ENCODE measurements around the gene MYL5.
"Not testable (repeated sequence)": the region's sequence is repeated elsewhere in the genome, so short reads cannot be mapped to it uniquely, and the experiment has no call there.

MYL5 gene

GRCh38 chr4:726235-726787, 52.0 kb downstream of the MYL5 start:
- no peaks in the 10 kb centered on the region for H3K27me3 Mint-ChIP-seq
- H3K4me1 Mint-ChIP-seq: peaks cover 43% of the 10 kb centered on the region
- peak overlapping the region in 1 of 2 donors; percentile 6 for H3K27ac Mint-ChIP-seq
- DNase-seq: no peak
- no peak overlapping the region for H3K4me3 Mint-ChIP-seq
- no peak for ATAC-seq
- peaks cover 0 to 6% of the 10 kb centered on the region in 2 donors for H3K9me3 Mint-ChIP-seq

DNA sequence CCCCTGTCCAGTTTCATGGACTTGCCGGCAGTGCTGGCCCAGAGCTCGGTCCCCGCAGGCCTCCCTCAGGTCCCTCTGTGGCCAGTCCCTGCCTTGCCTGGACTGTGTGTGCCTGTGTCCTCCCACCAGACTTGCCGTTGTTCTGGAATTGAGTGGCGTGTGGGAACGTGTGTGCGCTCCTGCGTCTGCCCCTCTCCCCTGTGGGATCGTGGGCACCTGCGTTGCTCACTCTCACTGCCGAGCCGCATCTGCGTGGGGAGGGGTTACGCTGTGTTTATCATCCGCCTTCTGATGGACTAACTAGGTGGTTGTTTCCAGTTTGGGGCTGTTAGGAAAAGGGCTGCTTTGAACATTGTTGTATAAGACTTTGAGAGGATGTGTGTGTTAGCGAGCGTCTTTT, 52.5 kb downstream of the MYL5 start:
- ATAC-seq: no peak
- no peak overlapping the region for H3K4me3 Mint-ChIP-seq
- peak overlapping the region in 1 of 2 donors; percentile 60 for H3K27ac Mint-ChIP-seq
- peaks cover 39% of the 10 kb centered on the region for H3K4me1 Mint-ChIP-seq
- H3K27me3 Mint-ChIP-seq: no peaks in the 10 kb centered on the region
- no peak for DNase-seq
- H3K9me3 Mint-ChIP-seq: peaks cover 0 to 5% of the 10 kb centered on the region in 2 donors

- Mint-ChIP-seq H3K27me3 (no peaks in the 10 kb centered on the region), H3K27ac (no peak overlapping the region), H3K4me3 (no peak overlapping the region), H3K4me1 (peaks cover 39% of the 10 kb centered on the region), H3K9me3 (no peaks in the 10 kb centered on the region)
- DNase-seq: no peak
- no peak for ATAC-seq
Observed at GRCh38 chr4:727576-727975, 53.2 kb downstream of the MYL5 start.

GRCh38 chr4:729336-730315, 55.3 kb downstream of the MYL5 start:
- Mint-ChIP-seq H3K27ac (no peak overlapping the region), H3K9me3 (no peaks in the 10 kb centered on the region), H3K4me1 (peaks cover 31% of the 10 kb centered on the region), H3K4me3 (no peak overlapping the region), H3K27me3 (no peaks in the 10 kb centered on the region)
- ATAC-seq (peak; percentile 28), DNase-seq (no peak)

GRCh38 chr4:730511-730910, 56.2 kb downstream of the MYL5 start:
- Mint-ChIP-seq H3K27ac (peak overlapping the region in 1 of 2 donors; percentile 59), H3K4me3 (no peak overlapping the region), H3K9me3 (no peaks in the 10 kb centered on the region), H3K4me1 (peaks cover 22% of the 10 kb centered on the region), H3K27me3 (no peaks in the 10 kb centered on the region)
- DNase-seq (no peak), ATAC-seq (no peak)

DNA sequence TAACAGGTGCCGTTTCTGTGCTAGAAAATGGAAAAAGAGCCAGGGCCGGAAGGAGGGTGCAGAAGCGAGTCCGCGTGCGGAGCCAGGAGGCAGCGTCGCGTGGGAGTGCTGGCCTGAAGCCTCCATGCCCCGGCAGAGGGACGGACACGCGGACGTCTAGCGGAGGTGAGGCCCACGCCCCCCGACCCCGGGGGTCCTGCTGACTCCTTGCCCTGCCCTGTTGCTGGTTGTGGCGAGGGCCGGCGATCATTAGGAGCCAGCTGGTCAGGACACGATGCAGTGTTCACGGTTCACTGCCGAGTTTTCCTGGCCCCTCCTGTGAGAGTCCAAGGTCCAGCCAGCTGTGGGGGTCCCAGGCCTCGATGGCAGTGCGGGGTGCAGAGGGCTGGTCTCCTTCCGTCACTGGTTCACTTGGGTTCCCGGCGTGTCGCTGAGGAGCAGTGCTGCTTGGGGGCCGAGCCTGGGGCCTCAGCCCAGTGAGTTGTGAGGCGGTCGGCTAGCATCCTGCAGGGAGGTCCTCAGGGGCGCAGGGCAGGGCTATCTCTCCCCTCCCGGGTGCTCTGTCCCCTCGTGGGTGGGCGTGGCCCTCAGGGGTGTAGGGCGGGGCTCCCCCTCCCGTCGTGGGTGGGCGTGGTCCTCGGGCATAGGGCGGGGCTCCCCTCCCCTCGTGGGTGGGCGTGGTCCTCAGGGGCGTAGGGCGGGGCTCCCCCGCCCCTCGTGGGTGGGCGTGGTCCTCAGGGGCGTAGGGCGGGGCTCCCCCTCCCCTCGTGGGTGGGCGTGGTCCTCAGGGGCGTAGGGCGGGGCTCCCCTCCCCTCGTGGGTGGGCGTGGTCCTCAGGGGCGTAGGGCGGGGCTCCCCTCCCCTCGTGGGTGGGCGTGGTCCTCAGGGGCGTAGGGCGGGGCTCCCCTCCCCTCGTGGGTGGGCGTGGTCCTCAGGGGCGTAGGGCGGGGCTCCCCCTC, 56.9 kb downstream of the MYL5 start:
- not testable (repeated sequence) for H3K27me3 Mint-ChIP-seq, H3K4me3 Mint-ChIP-seq, H3K9me3 Mint-ChIP-seq, DNase-seq
- peak; percentile 46 for ATAC-seq
- Mint-ChIP-seq H3K27ac (peak overlapping the region in 1 of 2 donors; percentile 59), H3K4me1 (peaks cover 17% of the 10 kb centered on the region)
